ENCODE measurements around the gene KANTR.

GRCh38 chrX:53093748-53094581 lies at the start of gene KANTR:
- TF ChIP-seq CTCF (conservative IDR thresholded peaks at IDR 0.05; ENCODE audit: low read depth, low read length) (no peak), EZH2 (IDR thresholded peaks at IDR 0.05; ENCODE audit: low read length, unreplicated experiment) (no peak)

Measured in PC-3 (cell line).